ENCODE measurements around the gene AR. TPM values are rescaled to one million over a fixed set of nuclear protein-coding genes. Genes with fewer than 3 reads are reported as not detected.

Gene AR
- total and polyA plus RNA-seq, 12 donors: 1.7 to 35.2 (median 26.4) TPM

DNA sequence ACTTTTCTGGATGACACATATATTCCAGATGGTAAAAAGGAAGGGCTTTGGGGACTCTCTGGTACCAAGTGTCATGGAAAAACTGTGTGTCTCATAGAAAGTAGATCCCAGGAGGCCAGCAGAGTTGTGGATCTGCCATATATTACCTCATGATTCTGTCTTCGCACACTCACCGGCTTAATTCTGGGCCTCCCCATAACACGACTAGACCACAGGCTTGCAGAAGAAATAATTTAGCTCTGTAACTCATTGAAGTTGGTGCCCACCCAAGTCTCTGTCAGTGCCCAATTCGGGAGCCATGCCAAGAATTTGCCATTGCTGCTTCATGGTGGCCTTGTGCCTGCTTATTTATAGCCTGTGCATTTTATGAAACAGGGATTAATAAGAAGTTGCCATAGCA, 104.5 kb downstream of the AR start:
- WGBS, 2 donors: 62 to 65% methylated on average over 4 of the region's 4 CpGs
- TF ChIP-seq, protein P1, sequence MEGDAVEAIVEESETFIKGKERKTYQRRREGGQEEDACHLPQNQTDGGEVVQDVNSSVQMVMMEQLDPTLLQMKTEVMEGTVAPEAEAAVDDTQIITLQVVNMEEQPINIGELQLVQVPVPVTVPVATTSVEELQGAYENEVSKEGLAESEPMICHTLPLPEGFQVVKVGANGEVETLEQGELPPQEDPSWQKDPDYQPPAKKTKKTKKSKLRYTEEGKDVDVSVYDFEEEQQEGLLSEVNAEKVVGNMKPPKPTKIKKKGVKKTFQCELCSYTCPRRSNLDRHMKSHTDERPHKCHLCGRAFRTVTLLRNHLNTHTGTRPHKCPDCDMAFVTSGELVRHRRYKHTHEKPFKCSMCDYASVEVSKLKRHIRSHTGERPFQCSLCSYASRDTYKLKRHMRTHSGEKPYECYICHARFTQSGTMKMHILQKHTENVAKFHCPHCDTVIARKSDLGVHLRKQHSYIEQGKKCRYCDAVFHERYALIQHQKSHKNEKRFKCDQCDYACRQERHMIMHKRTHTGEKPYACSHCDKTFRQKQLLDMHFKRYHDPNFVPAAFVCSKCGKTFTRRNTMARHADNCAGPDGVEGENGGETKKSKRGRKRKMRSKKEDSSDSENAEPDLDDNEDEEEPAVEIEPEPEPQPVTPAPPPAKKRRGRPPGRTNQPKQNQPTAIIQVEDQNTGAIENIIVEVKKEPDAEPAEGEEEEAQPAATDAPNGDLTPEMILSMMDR (IDR thresholded peaks at IDR 0.05): no peak
- peaks cover 0 to 4% (median 0%) of the 10 kb centered on the region in 9 donors for H3K36me3 ChIP-seq

DNA sequence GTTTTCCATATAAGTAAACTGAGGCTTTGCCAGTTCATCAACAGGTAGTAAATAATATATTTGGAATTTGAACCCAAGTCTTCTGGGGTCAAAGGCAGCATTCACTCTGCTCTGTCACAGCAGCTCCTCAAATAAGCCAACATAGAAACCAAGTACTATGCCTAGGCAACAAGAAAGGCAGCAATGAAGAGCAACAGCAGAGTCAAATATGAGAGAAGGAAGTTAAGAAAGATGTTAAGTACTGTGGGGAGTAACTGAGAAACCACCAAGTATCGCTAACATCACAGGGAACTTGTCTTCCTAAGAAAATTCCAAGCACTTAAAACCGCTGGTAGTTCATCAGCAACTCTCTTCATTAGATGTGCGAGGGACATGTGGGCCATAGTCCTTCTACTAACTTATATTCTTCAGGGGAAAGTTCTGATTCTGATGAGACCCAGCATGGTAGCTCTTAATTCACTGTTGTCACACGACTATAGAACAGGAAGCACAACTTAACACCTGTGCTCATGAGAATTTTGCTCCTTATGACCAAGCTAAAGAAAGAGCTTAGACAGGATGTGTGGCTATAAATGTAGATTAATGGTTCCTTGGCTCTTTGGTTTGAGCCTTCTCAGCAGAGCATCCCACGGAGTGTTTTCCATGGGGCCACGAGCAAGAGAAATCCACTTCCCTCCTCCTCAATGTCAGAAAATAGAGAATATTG, 107.8 kb downstream of the AR start:
- Histone ChIP-seq H3K36me3 (no peaks in the 10 kb centered on the region), H3K27me3 (no peaks in the 10 kb centered on the region), H3K4me3 (no peak overlapping the region), H3K9me3 (no peaks in the 10 kb centered on the region), H3K27ac (no peak overlapping the region), H3K4me1 (no peaks in the 10 kb centered on the region)
- DNase-seq (no peak), ATAC-seq (no peak)
- TF ChIP-seq, protein P1 (IDR thresholded peaks at IDR 0.05): no peak
- intact Hi-C loops (cut with DNase I): no loop called here
- WGBS, 2 donors: 81 to 84% methylated on average over 6 of the region's 6 CpGs

More for the DNA sequence above, 104.5 kb downstream of the AR start:
- Histone ChIP-seq H3K9me3 (no peaks in the 10 kb centered on the region), H3K27me3 (peaks cover 0 to 9% (median 0%) of the 10 kb centered on the region in 7 donors), H3K4me1 (no peaks in the 10 kb centered on the region), H3K4me3 (no peak overlapping the region), H3K27ac (no peak overlapping the region)
- ATAC-seq: no peak
- DNase-seq: peak; percentile 4 to 5
- intact Hi-C loops (cut with DNase I): no loop called here

DNA sequence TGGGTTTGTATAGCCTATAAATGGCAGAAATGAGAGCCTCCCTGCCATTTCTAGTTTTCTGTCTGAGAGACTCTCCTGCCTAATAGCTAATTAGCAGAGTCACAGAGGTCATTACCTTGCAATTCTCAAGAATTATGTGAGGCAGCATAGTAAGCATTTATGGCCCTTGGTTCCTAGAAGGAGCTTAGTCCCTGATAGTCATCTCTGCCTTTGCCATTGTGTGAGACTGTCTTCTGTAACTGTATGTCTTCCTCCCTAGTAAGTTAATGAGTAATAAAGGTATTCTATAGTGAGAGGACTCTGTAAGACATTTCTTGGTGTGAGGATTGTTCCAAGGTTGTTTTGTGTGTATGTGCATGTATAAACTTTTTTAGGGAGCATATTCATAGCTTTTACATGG, 108.7 kb downstream of the AR start:
- H3K9me3 ChIP-seq: no peaks in the 10 kb centered on the region
- TF ChIP-seq, protein P1 (IDR thresholded peaks at IDR 0.05): no peak
- H3K36me3 ChIP-seq: no peaks in the 10 kb centered on the region
- no peak for DNase-seq
- no peak for ATAC-seq
- intact Hi-C loops (cut with DNase I): no loop called here
- no peak overlapping the region for H3K27ac ChIP-seq
- no peak overlapping the region for H3K4me3 ChIP-seq
- H3K4me1 ChIP-seq: no peaks in the 10 kb centered on the region
- H3K27me3 ChIP-seq: no peaks in the 10 kb centered on the region

DNA sequence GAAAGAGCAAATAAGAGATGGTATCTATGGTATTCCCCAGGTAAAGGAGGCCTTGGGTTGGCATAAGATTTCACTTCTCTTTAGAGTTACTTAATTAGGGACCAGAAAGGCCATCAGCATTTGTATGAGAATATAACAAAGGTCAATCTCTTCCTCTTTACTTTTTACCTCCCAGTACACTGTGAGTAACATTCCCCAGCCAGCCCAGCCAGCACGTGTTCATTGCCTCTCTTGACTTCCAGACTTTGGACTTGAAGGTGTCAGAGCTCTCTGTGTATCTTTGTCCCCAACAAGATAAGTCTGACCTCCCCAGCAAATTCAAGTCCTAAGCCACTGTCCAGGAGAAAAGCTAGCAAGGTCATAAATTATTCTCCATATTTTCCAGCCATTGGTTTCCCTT, 110.5 kb downstream of the AR start:
- H3K4me3 ChIP-seq: no peak overlapping the region
- no peak for DNase-seq
- H3K27me3 ChIP-seq: no peaks in the 10 kb centered on the region
- no peaks in the 10 kb centered on the region for H3K9me3 ChIP-seq
- no peak for ATAC-seq
- TF ChIP-seq, protein P1 (IDR thresholded peaks at IDR 0.05): no peak
- no peak overlapping the region for H3K27ac ChIP-seq
- intact Hi-C loops (cut with DNase I): no loop called here
- 36 to 51% methylated on average over 1 of the region's 1 CpG for WGBS, 2 donors
- H3K4me1 ChIP-seq: no peaks in the 10 kb centered on the region
- H3K36me3 ChIP-seq: no peaks in the 10 kb centered on the region
